Upper lobe of left lung (tissue), 4 donors: ENCODE measurements around the gene TNFSF13.

Experiments used
- CTCF ChIP-seq, 6 experiments: fragments of 450-650 bp in 4 of 6; fragments of 200-600 bp in 2 of 6; sonication (generic) in 2 of 6; IDR thresholded peaks; one replicate each; pipeline ENCODE4 v1.5.1; 2016 to 2019; ENCODE audit warnings: antibody characterized with exemption in 6 of 6
- POLR2A ChIP-seq, 4 donors: fragments of 450-650 bp; IDR thresholded peaks; one replicate each; pipeline ENCODE4 v1.5.1; 2016 to 2017; ENCODE audit warnings: antibody characterized with exemption in 4 of 4, mild to moderate bottlenecking in 2 of 4

GRCh38 chr17:7544911-7545310 is 13.6 kb upstream of the TNFSF13 start:
- TF ChIP-seq POLR2A (IDR thresholded peaks at IDR 0.05) (no peak), CTCF (IDR thresholded peaks at IDR 0.05) (no peak)
